PC-3 (cell line): ENCODE measurements around the gene SLC35F5. TPM values are rescaled to one million over a fixed set of nuclear protein-coding genes. Genes with fewer than 3 reads are reported as not detected.

ENCODE experiments used
- ATAC-seq: fragments of 200-7000 bp; cut with Tn5 transposase; 2 replicates; pipeline ENCODE4 v1.9.1; 2020; ENCODE audit warnings: mild to moderate bottlenecking, moderate library complexity
- BruUV-seq: library from RNA; stranded (reverse); fragments of 400-500 nt; replicated peaks from 2 replicates; lab custom pipeline; 2021; lab: Mats Ljungman, UMichigan
- CTCF ChIA-PET: fragments of 300-600 bp; sonication (Branson Sonifier 250); formaldehyde crosslinking; loops from one replicate; lab custom pipeline; 2022; ENCODE audit warnings: antibody characterized with exemption; lab: Charles Lee
- POLR2A ChIA-PET: fragments of 300-600 bp; sonication (Branson Sonifier 250); formaldehyde crosslinking; loops from one replicate; lab custom pipeline; 2022; ENCODE audit warnings: antibody characterized with exemption; ENCODE audit not compliant: unreplicated experiment; lab: Charles Lee
- DNase-seq: peaks from one replicate; pipeline ENCODE4 v3.0.0-alpha.2; 2015
- H2AFZ ChIP-seq: fragments of 300-600 bp; sonication (generic); 2 replicates; pipeline ENCODE4 v1.6.0; 2016; ENCODE audit warnings: antibody characterized with exemption, low read length
- H3F3A ChIP-seq: fragments of 300-600 bp; sonication (generic); one replicate; pipeline ENCODE4 v1.6.0; 2017; ENCODE audit warnings: antibody characterized with exemption, low read length, control low read depth, mild to moderate bottlenecking; ENCODE audit not compliant: unreplicated experiment
- H3K27ac ChIP-seq: fragments of 300-600 bp; sonication (generic); 2 replicates; pipeline ENCODE4 v1.5.1; 2016; ENCODE audit warnings: mild to moderate bottlenecking, low read length
- H3K27me3 ChIP-seq: fragments of 300-600 bp; sonication (generic); 2 replicates; pipeline ENCODE4 v1.6.1; 2016; ENCODE audit warnings: low read length, mixed read lengths
- H3K36me3 ChIP-seq: fragments of 300-600 bp; sonication (generic); 2 replicates; pipeline ENCODE4 v1.6.1; 2016; ENCODE audit warnings: low read depth, mixed run types, low read length, mixed read lengths
- H3K4me1 ChIP-seq: fragments of 300-600 bp; sonication (generic); 2 replicates; pipeline ENCODE4 v1.5.1; 2016; ENCODE audit warnings: low read length; ENCODE audit not compliant: insufficient read depth
- H3K4me2 ChIP-seq: fragments of 300-600 bp; sonication (generic); 2 replicates; pipeline ENCODE4 v1.6.0; 2016; ENCODE audit warnings: low read length
- H3K4me3 ChIP-seq: fragments of 300-600 bp; sonication (generic); 2 replicates; pipeline ENCODE4 v1.5.1; 2016; ENCODE audit warnings: mild to moderate bottlenecking, low read length, mixed read lengths
- H3K79me2 ChIP-seq: fragments of 300-600 bp; sonication (generic); 2 replicates; pipeline ENCODE4 v1.6.1; 2017; ENCODE audit warnings: low read length, mixed read lengths
- H3K9ac ChIP-seq: fragments of 300-600 bp; sonication (generic); 2 replicates; pipeline ENCODE4 v1.6.0; 2016; ENCODE audit warnings: mild to moderate bottlenecking, low read length
- H3K9me2 ChIP-seq: fragments of 300-600 bp; sonication (generic); replicated peaks from 2 replicates; pipeline ENCODE4 v1.6.1; 2016; ENCODE audit warnings: mixed run types, low read length, mixed read lengths
- H3K9me3 ChIP-seq: fragments of 300-600 bp; sonication (generic); 2 replicates; pipeline ENCODE4 v1.6.1; 2016; ENCODE audit warnings: low read length, mixed read lengths
- H4K20me1 ChIP-seq: fragments of 300-600 bp; sonication (generic); 2 replicates; pipeline ENCODE4 v1.6.1; 2016; ENCODE audit warnings: low read length, mixed read lengths
- CTCF ChIP-seq: fragments of 300-600 bp; sonication (generic); conservative IDR thresholded peaks from 2 replicates; pipeline ENCODE4 v1.5.1; 2017; ENCODE audit warnings: antibody characterized with exemption, low read depth, mild to moderate bottlenecking, low read length
- EZH2 ChIP-seq: fragments of 300-600 bp; sonication (generic); IDR thresholded peaks from one replicate; pipeline ENCODE4 v1.6.1; 2017; ENCODE audit warnings: antibody characterized with exemption, mild to moderate bottlenecking, low read length; ENCODE audit not compliant: unreplicated experiment
- EZH2phosphoT487 ChIP-seq: fragments of 300-600 bp; sonication (generic); IDR thresholded peaks from 2 replicates; pipeline ENCODE4 v1.6.1; 2018; ENCODE audit warnings: mild to moderate bottlenecking, antibody characterized with exemption, low read length, borderline replicate concordance
- intact Hi-C: fragments of 100-400 bp; cut with micrococcal nuclease; formaldehyde crosslinking; loops from 2 replicates; pipeline ENCODE4 v1.9.0; 2023
- total RNA-seq: library from RNA; depleted of rRNA; stranded (reverse); fragments of >200 nt; gene quantifications from 2 replicates; pipeline ENCODE4 v1.2.3, GENCODE V29; 2014

Gene SLC35F5
- total RNA-seq, 1 experiment from 2014 or later: 55.3 TPM

- ATAC-seq (no peak), DNase-seq (no peak)
- no peaks in the 10 kb centered on the region for H3F3A ChIP-seq
- H3K36me3 ChIP-seq: no peaks in the 10 kb centered on the region
- H3K4me2 ChIP-seq: no peak overlapping the region
- no peak overlapping the region for H3K4me3 ChIP-seq
- TF ChIP-seq CTCF: no peak
- no peak for TF ChIP-seq EZH2
- no peak for TF ChIP-seq EZH2phosphoT487
- H3K9ac ChIP-seq: no peak overlapping the region
- no peaks in the 10 kb centered on the region for H3K9me3 ChIP-seq
- H3K27ac ChIP-seq: no peak overlapping the region
- H4K20me1 ChIP-seq: no peaks in the 10 kb centered on the region
- ChIA-PET CTCF (no interaction called here), POLR2A (no interaction called here)
- H3K79me2 ChIP-seq: no peaks in the 10 kb centered on the region
- BruUV-seq: no TSS peak
- H3K9me2 ChIP-seq: no peaks in the 10 kb centered on the region
- peaks cover 3% of the 10 kb centered on the region for H3K4me1 ChIP-seq
- intact Hi-C loops: loop anchor here (5.0 kb wide), 1 partner anchor 170 kb away; no protein-coding TSS in a partner anchor
- no peak overlapping the region for H2AFZ ChIP-seq
- no peaks in the 10 kb centered on the region for H3K27me3 ChIP-seq
These were observed 40.8 kb upstream of the SLC35F5 start for GRCh38 chr2:113797237-113797636.

GRCh38 chr2:113796592-113797175 lies 40.2 kb upstream of the SLC35F5 start:
- Histone ChIP-seq H3K9me2 (no peaks in the 10 kb centered on the region), H3K79me2 (no peaks in the 10 kb centered on the region), H4K20me1 (no peaks in the 10 kb centered on the region), H3K9me3 (no peaks in the 10 kb centered on the region), H3K36me3 (no peaks in the 10 kb centered on the region), H3K27ac (no peak overlapping the region), H3F3A (no peaks in the 10 kb centered on the region), H3K4me1 (peaks cover 8% of the 10 kb centered on the region), H2AFZ (no peak overlapping the region), H3K4me2 (no peak overlapping the region), H3K9ac (no peak overlapping the region), H3K27me3 (no peaks in the 10 kb centered on the region), H3K4me3 (no peak overlapping the region)
- DNase-seq (no peak), ATAC-seq (no peak)
- ChIA-PET POLR2A (no interaction called here), CTCF (no interaction called here)
- TF ChIP-seq EZH2: no peak
- TF ChIP-seq CTCF: no peak
- TF ChIP-seq EZH2phosphoT487: no peak
- no TSS peak for BruUV-seq
- intact Hi-C loops: loop anchor here (5.0 kb wide), 1 partner anchor 171 kb away; no protein-coding TSS in a partner anchor

GRCh38 chr2:113795405-113795920 lies 39.0 kb upstream of the SLC35F5 start:
- peaks cover 16% of the 10 kb centered on the region for H3K4me1 ChIP-seq
- H3K4me3 ChIP-seq: no peak overlapping the region
- BruUV-seq: no TSS peak
- H2AFZ ChIP-seq: no peak overlapping the region
- H3K9ac ChIP-seq: no peak overlapping the region
- H3K27ac ChIP-seq: no peak overlapping the region
- no peak for ATAC-seq
- no peaks in the 10 kb centered on the region for H3F3A ChIP-seq
- CTCF ChIA-PET: no interaction called here
- intact Hi-C loops: loop anchor here (5.0 kb wide), 1 partner anchor 172 kb away; no protein-coding TSS in a partner anchor
- H3K9me2 ChIP-seq: no peaks in the 10 kb centered on the region
- no peak overlapping the region for H3K4me2 ChIP-seq
- POLR2A ChIA-PET: no interaction called here
- H3K27me3 ChIP-seq: no peaks in the 10 kb centered on the region
- no peaks in the 10 kb centered on the region for H4K20me1 ChIP-seq
- no peaks in the 10 kb centered on the region for H3K36me3 ChIP-seq
- TF ChIP-seq CTCF: no peak
- TF ChIP-seq EZH2phosphoT487: no peak
- no peak for TF ChIP-seq EZH2
- DNase-seq: no peak
- no peaks in the 10 kb centered on the region for H3K79me2 ChIP-seq
- H3K9me3 ChIP-seq: no peaks in the 10 kb centered on the region
